Ectodermal cell (in vitro differentiated cells): ENCODE results near the gene SLIT1.

Source experiments
- H3K27ac ChIP-seq: 2 replicates; pipeline ENCODE4 v1.7.0; 2013; ENCODE audit warnings: mild to moderate bottlenecking, low read depth, low read length; ENCODE audit not compliant: insufficient read depth, poor library complexity, severe bottlenecking
- H3K27me3 ChIP-seq: 2 replicates; pipeline ENCODE4 v1.7.0; 2013; ENCODE audit warnings: mild to moderate bottlenecking, low read length; ENCODE audit not compliant: insufficient read depth, control insufficient read depth, poor library complexity, severe bottlenecking
- H3K36me3 ChIP-seq: one replicate; pipeline ENCODE4 v1.7.0; 2013; ENCODE audit warnings: low read length; ENCODE audit not compliant: control insufficient read depth, insufficient read depth
- H3K4me1 ChIP-seq: one replicate; pipeline ENCODE4 v1.7.0; 2013; ENCODE audit warnings: low read length; ENCODE audit not compliant: control insufficient read depth, insufficient read depth
- H3K4me3 ChIP-seq: 2 replicates; pipeline ENCODE4 v1.7.0; 2013; ENCODE audit warnings: low read depth, low read length, control low read depth; ENCODE audit not compliant: insufficient read depth
- H3K9me3 ChIP-seq: 2 replicates; pipeline ENCODE4 v1.7.0; 2013; ENCODE audit warnings: mild to moderate bottlenecking, low read length, moderate library complexity; ENCODE audit not compliant: control insufficient read depth
- WGBS, 2 experiments: methylation state at CpG; one replicate each; pipeline ENCODE4 v1.1.7; 2013; ENCODE audit warnings: missing lambda C conversion rate in 2 of 2; 5-methylcytosine and 5-hydroxymethylcytosine counted together

Gene SLIT1

DNA sequence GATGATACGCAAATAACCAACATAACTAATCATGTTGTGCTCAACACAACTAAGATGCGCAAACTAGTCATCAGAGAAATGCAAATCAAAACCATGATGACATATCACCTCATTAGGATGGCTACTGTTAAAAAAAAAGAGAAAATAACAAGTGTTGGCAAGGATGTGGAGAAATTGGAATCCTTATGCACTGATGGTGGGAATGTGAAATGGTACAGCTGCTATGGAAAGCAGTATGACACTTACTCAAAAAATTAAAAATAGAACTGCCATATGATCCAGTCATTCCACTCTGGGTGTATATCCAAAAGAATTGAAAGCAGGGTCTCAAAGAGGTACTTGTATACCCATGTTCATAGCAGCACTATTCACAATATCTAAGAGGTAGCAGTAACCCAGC, 42.9 kb downstream of the SLIT1 start:
- Histone ChIP-seq H3K27ac (no peak overlapping the region), H3K9me3 (no peaks in the 10 kb centered on the region), H3K27me3 (no peaks in the 10 kb centered on the region), H3K36me3 (no peaks in the 10 kb centered on the region), H3K4me3 (no peak overlapping the region), H3K4me1 (peaks cover 37% of the 10 kb centered on the region)
- 89 to 96% methylated on average over 2 of the region's 2 CpGs for WGBS, 2 experiments

DNA sequence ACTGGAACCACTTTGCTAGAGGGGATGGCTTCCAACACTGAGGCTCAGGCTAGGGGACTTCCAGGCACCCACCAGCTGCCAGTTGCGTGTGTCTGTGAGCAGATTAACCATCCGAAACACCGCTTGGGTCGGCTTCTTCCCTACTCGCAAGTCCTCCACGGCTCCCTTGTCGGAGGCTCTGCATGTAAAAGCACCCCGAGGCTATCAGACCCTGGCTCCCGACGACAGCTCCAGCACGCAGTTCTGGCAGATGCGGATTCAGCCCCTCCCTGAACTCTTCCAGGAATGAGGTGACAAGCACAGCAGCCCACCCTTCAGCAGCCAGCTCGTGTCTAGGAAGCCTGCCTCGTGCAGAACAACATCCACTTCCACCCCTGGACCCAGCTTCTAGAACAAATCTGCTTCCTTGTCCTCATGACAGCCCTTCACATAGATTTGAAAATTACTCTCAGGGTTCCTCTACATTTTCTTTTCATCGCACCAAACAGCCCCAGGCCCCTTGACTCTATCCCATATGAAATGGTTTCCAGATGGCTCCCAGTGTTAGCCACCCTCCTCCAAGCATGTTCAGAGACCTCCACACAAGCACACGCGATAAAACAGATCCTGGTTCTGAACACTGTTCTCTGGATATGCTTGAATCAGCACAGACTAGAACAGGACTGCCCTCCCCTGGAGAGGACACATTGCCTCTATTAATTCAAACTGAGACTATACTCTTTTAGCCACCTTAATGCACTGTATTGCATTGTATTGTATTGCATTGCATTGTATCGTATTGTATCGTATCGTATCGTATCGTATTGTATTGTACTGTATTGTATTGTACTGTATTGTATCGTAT, 44.6 kb downstream of the SLIT1 start:
- peak overlapping the region; percentile 70 for H3K27ac ChIP-seq
- H3K4me1 ChIP-seq: peaks cover 37% of the 10 kb centered on the region
- no peaks in the 10 kb centered on the region for H3K9me3 ChIP-seq
- H3K36me3 ChIP-seq: no peaks in the 10 kb centered on the region
- H3K27me3 ChIP-seq: no peaks in the 10 kb centered on the region
- no peak overlapping the region for H3K4me3 ChIP-seq
- 42 to 45% methylated on average over 17 to 19 of the region's 23 CpGs for WGBS, 2 experiments

DNA sequence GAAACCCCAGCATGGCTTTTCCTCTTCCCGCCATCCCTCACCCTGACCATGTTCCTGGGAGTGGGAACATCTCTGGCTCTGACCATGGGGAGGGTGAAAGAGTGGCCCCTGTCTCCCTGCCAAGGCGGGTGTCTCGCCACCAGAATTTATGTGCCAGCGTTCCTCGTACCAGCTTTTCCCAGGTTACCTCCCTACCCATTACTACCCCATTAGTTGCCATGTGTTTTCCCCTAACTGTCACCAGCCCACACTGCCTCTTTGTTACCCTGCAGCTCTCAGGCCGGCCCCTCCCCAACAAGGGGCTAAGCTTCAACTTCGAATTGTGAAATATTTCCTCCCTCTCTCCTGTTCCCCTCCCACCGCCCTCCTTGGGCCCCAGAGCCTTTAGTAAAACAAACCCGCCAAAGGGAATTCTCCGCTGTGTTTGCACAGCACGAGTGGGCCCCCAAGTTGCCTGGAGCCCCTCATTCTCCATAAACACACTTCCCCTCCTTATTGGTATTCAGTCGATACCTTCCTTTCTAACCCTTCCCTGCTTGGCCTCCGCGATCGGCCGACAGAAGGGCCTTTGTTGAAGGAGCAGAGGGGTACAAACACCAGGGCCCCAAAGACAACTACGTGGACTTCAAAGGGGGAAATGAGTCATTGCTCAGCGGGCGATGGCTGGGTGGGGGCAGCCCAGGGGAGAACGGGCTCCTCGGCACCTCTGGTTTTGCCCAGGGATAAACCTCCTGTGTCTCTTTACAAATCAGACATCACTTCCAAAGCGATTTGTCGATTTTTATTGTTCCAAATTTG, 45.5 kb downstream of the SLIT1 start:
- no peaks in the 10 kb centered on the region for H3K36me3 ChIP-seq
- H3K27me3 ChIP-seq: no peaks in the 10 kb centered on the region
- H3K4me1 ChIP-seq: peaks cover 42% of the 10 kb centered on the region
- H3K4me3 ChIP-seq: no peak overlapping the region
- H3K27ac ChIP-seq: peak overlapping the region; percentile 70
- WGBS, 2 experiments: 33 to 36% methylated on average over 23 of the region's 23 CpGs
- no peaks in the 10 kb centered on the region for H3K9me3 ChIP-seq

DNA sequence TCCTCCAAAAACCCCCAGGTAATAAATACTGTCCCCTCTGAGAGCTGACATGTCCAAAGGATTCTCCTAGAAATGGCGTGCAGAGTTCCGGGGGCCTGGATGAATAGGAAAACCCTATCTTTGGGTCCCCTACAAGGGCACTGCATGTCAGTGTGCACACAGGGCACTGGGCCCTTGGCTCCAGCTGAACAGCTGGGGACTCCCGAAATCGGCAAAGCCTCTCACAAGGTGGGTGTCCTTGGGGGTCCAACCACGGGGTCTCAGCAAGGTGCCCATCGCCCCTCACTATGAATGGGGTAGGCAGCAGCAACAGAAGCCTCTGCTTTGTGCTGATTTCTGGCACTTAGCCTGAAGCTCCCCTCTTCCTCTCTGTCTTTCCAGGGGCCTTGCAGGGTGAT, 46.1 kb downstream of the SLIT1 start:
- Histone ChIP-seq H3K36me3 (no peaks in the 10 kb centered on the region), H3K27ac (no peak overlapping the region), H3K4me1 (peaks cover 47% of the 10 kb centered on the region), H3K27me3 (no peaks in the 10 kb centered on the region), H3K4me3 (no peak overlapping the region), H3K9me3 (no peaks in the 10 kb centered on the region)
- 93 to 95% methylated on average over 6 of the region's 6 CpGs for WGBS, 2 experiments

DNA sequence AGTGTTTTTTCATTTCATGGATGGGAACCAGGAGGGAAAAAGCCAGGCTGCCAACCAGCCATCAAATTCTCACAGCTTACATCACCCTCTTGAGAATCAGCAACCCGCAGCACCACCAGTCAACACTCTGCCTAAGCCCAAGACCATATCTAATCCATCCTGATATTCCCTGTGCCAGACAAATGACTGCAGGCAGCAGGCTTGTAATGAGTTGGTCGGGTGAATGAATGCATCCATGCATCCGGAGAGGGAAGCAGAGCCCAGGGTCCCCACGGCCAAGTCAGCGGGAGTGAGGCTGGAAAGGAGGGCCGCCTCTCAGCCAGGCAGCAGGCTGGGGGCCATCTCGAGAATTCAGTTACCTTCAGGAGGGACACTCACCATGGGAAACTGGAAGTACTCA, 46.9 kb downstream of the SLIT1 start:
- Histone ChIP-seq H3K27ac (no peak overlapping the region), H3K36me3 (no peaks in the 10 kb centered on the region), H3K4me3 (no peak overlapping the region), H3K27me3 (no peaks in the 10 kb centered on the region), H3K9me3 (no peaks in the 10 kb centered on the region), H3K4me1 (peaks cover 49% of the 10 kb centered on the region)
- 83 to 91% methylated on average over 7 of the region's 7 CpGs for WGBS, 2 experiments

DNA sequence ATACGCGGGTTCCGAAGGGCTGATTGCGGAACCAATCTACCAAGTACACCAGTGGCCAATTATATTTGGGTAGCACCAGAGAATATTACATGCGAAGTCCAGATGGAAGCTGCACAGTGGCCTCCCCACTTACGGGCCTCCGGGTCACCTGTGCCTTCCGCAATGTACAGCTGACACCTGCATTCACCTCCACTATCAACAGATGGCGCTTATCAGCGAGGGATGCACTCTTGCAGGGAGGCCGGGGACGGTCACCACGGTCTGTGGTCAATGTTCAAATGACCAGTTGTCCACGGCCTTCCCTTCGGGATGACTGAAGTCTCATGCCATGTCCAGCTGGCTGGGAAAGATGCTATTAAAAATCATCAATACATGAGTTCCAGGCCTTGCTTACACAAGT, 47.6 kb downstream of the SLIT1 start:
- 78 to 79% methylated on average over 15 of the region's 15 CpGs for WGBS, 2 experiments
- H3K27ac ChIP-seq: no peak overlapping the region
- no peak overlapping the region for H3K4me3 ChIP-seq
- no peaks in the 10 kb centered on the region for H3K36me3 ChIP-seq
- no peaks in the 10 kb centered on the region for H3K9me3 ChIP-seq
- peaks cover 52% of the 10 kb centered on the region for H3K4me1 ChIP-seq
- H3K27me3 ChIP-seq: no peaks in the 10 kb centered on the region

DNA sequence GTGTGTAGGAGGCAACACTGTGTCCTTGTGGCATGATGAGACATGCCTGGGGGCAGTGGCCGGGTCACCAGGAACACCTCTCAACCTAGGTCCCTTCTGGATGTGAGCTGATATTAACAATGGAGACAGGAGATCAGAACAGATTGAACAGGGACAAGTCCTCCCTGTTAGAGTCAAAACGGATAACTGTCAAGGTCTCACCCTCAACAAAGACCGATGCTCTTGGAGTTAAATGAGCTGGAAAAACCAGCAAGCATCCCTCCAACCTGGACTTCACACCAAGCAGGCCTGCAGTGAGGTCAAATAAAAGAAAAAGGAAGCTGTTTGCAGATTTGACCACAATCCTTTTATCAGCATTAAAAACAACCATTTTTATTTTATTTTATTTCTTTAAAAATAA, 49.0 kb downstream of the SLIT1 start:
- 86% methylated on average over 3 of the region's 3 CpGs for WGBS, 2 experiments
- no peaks in the 10 kb centered on the region for H3K27me3 ChIP-seq
- H3K27ac ChIP-seq: no peak overlapping the region
- H3K36me3 ChIP-seq: no peaks in the 10 kb centered on the region
- no peak overlapping the region for H3K4me3 ChIP-seq
- peaks cover 52% of the 10 kb centered on the region for H3K4me1 ChIP-seq
- no peaks in the 10 kb centered on the region for H3K9me3 ChIP-seq

DNA sequence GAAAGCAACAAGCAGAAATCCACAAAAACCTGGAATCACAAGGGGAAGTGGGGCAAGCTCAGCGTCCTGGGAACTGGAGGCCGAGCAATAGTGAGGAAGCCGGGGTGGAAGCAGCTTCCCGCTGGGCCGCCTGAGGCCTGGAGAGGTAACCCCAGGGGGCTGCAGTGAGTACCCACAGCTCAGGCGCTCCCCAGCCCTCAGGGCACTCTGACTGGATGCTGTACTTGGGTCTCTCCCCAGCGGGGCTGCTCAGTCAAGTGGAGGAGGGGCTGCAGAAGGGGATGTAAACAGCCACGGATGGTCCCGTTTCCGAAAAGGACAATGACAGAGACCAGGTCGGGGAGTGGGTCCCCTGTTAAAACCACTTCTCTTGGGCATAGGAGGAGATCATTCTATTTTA, 50.3 kb downstream of the SLIT1 start:
- H3K36me3 ChIP-seq: no peaks in the 10 kb centered on the region
- H3K27ac ChIP-seq: no peak overlapping the region
- H3K4me1 ChIP-seq: peaks cover 42% of the 10 kb centered on the region
- no peaks in the 10 kb centered on the region for H3K27me3 ChIP-seq
- H3K9me3 ChIP-seq: no peaks in the 10 kb centered on the region
- H3K4me3 ChIP-seq: no peak overlapping the region
- WGBS, 2 experiments: 75 to 76% methylated on average over 11 of the region's 11 CpGs

DNA sequence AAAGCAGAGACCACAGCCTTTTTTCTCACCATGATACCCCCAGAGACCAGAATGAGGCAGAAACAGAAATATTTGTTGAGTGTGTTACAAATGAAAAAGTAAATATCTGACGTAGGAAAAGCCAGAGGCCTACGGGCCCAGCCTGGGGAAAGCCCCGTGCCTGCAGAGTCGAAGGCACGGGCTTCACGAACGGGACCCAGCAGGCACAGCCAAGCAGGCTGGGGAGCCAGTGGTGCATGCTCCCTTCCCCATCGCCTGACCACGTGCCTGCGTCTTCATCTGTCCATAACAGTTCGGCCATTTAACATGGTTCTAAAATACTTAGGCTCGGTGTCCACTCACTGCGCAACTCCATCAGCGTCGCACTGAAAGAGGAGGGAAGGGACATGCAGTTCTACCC, 50.8 kb downstream of the SLIT1 start:
- peaks cover 37% of the 10 kb centered on the region for H3K4me1 ChIP-seq

DNA sequence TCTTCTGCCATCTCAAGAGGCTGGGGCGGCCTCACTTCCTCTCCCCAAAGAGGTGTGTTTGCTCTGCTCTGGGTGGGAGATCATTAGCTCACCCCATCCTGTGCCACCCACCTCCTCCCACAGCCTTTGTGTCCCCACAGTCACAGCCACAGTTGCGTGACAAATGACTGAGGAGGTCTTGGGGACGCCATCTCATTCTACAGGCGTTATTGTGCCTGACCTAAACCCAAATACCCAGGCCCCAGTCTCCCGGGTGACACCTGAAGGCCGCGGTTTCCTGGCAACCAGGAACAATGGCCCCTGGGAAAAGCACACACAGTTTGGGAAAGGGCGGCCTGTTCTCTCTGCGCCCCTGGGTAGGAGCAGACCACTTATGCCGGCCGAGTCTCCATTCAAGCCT, 51.6 kb downstream of the SLIT1 start:
- no peaks in the 10 kb centered on the region for H3K9me3 ChIP-seq
- WGBS, 2 experiments: 54 to 73% methylated on average over 11 of the region's 11 CpGs
- peak overlapping the region; percentile 61 for H3K27ac ChIP-seq
- peaks cover 28% of the 10 kb centered on the region for H3K4me1 ChIP-seq
- no peak overlapping the region for H3K4me3 ChIP-seq
- H3K36me3 ChIP-seq: no peaks in the 10 kb centered on the region
- H3K27me3 ChIP-seq: no peaks in the 10 kb centered on the region

More for the DNA sequence above, 50.8 kb downstream of the SLIT1 start:
- Histone ChIP-seq H3K36me3 (no peaks in the 10 kb centered on the region), H3K9me3 (no peaks in the 10 kb centered on the region), H3K4me3 (no peak overlapping the region), H3K27ac (no peak overlapping the region), H3K27me3 (no peaks in the 10 kb centered on the region)
- WGBS, 2 experiments: 93 to 94% methylated on average over 15 of the region's 15 CpGs
